ENCODE measurements around the gene SLC29A1.
A peak's percentile ranks its signal among the peaks of the same experiment; 100 is the strongest.

Gene SLC29A1

DNA sequence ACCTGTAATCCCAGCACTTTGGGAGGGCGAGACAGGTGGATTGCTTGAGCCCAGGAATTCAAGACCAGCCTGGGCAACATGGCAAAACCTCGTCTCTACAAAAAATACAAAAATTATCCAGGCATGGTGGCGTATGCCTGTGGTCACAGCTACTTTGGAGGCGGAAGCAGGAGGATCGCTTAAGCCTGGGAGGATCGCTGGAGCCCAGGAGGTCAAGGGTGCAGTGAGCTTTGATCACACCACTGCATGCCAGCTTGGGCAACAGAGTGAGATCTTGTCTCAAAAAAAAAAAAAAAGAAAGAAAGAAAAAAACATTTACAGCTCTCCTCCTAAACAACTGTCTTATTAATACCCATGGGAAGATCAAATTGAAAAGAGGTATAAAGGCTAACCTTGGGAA, 15.4 kb upstream of the SLC29A1 start:
- no peaks in the 10 kb centered on the region for H3K9me3 Mint-ChIP-seq
- ATAC-seq, result no peak
- no peak overlapping the region for H3K27ac Mint-ChIP-seq
- peaks cover 23% of the 10 kb centered on the region for H3K27me3 Mint-ChIP-seq
- no peaks in the 10 kb centered on the region for H3K36me3 Mint-ChIP-seq
- H3K4me3 Mint-ChIP-seq, result no peak overlapping the region
- no peaks in the 10 kb centered on the region for H3K4me1 Mint-ChIP-seq

GRCh38 chr6:44211284-44211683, 12.1 kb upstream of the SLC29A1 start:
- Mint-ChIP-seq H3K9me3 (no peaks in the 10 kb centered on the region), H3K36me3 (no peaks in the 10 kb centered on the region), H3K27ac (no peak overlapping the region), H3K4me1 (no peaks in the 10 kb centered on the region), H3K4me3 (no peak overlapping the region), H3K27me3 (peaks cover 22% of the 10 kb centered on the region)
- no peak for ATAC-seq

DNA sequence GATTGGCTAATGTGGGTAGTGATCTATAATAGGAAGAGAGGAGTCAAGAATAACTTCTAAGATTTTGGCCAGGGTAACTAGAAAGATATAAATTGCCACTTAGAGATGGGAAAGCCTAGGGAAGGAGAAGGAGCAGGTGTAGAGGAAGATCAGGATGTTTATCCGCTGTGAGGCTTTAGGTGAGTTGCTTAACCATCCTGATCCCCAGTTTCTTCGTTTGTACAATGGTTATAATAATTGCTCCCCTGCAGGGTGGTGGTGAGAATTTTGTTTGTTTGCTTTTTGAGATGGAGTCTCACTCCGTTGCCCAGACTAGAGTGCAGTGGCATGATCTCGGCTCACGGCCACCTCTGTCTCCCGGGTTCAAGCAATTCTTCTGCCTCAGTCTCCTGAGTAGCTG, 9.1 kb upstream of the SLC29A1 start:
- no peaks in the 10 kb centered on the region for H3K9me3 Mint-ChIP-seq
- no peak overlapping the region for H3K4me3 Mint-ChIP-seq
- no peak for ATAC-seq
- H3K4me1 Mint-ChIP-seq, result peaks cover 11% of the 10 kb centered on the region
- no peaks in the 10 kb centered on the region for H3K27me3 Mint-ChIP-seq
- no peak overlapping the region for H3K27ac Mint-ChIP-seq
- no peaks in the 10 kb centered on the region for H3K36me3 Mint-ChIP-seq

- no peak within 1 kb of the TSS for H3K27ac Mint-ChIP-seq
- no peak within 1 kb of the TSS for H3K4me3 Mint-ChIP-seq
- H3K9me3 Mint-ChIP-seq, result no peaks in the 10 kb centered on the region
- no peak for ATAC-seq
- H3K27me3 Mint-ChIP-seq, result no peaks in the 10 kb centered on the region
- H3K36me3 Mint-ChIP-seq, result no peaks in the 10 kb centered on the region
- peaks cover 26% of the 10 kb centered on the region for H3K4me1 Mint-ChIP-seq
Observed at GRCh38 chr6:44216677-44217331, 6.6 kb upstream of the SLC29A1 start, which contains the start of gene MYMX. MYMX (plus strand) TSS chr6:44216926; CDS start chr6:44217472, 546 bp downstream.

DNA sequence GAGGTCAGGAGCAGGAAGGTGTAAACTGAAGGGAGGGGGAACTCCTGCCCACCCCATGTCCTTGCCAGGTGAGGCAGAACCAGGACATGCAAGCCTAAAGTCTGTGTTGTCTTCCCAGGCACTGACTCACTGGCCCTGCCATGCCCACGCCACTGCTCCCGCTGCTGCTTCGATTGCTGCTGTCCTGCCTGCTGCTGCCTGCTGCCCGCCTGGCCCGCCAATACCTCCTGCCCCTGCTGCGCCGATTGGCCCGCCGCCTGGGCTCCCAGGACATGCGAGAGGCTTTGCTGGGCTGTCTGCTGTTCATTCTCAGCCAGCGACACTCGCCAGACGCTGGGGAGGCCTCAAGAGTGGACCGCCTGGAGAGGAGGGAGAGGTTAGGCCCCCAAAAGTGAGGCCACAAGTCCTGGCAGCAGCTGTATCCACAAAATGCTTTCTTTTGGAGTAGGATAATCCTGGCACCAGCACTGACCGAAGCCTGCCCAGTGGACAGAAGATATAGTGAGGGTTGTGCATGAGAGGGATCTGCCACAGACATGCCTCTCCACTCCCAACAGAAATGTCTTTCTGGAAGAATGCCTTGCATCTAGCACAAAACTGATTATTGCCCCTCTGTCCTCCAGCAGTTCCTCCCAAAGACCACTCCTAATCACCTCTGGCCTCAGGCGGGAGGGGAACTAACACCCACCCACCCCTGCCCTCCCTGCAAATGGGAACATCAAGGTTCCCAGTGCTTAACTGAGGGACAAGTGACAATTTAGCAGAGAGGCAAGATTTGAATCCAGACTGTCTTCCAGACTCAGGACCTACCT, 5.9 kb upstream of the SLC29A1 start:
- H3K4me3 Mint-ChIP-seq, result no peak overlapping the region
- no peak overlapping the region for H3K27ac Mint-ChIP-seq
- peaks cover 30% of the 10 kb centered on the region for H3K4me1 Mint-ChIP-seq
- no peaks in the 10 kb centered on the region for H3K27me3 Mint-ChIP-seq
- no peak for ATAC-seq
- no peaks in the 10 kb centered on the region for H3K9me3 Mint-ChIP-seq
- no peaks in the 10 kb centered on the region for H3K36me3 Mint-ChIP-seq

DNA sequence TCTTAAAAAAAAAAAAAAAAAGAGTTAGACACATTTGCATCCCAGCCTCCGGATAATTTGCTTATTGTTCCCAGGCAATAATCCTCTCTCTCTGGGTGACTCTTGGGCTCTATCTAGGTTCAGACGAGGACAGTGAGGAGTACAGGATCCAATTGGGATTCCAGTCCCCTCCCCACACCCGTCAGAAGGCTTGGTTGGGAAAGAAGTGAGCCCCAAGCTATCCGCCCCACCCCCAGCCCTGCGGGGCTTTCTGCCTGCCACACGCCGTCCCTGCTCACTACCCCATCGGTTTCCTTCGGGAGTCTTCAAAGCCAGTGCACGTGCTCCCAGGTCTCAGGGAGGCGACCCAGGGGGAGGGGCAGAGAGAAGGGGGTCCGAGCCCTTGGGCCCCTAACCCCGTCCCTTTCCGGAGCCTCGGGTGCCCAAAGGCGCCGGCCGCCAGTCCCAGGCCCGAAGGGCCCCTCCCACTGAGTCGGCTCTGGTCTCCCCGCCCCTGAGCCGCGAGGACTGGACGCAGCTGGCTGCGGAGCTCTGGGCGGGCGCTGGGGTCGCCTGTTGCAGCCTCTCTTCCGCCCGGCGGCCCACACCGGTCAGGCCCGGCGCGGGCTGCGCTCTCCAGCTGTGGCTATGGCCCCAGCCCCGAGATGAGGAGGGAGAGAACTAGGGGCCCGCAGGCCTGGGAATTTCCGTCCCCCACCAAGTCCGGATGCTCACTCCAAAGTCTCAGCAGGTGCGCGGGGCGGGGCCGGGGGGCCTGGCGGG, 4.2 kb upstream of the SLC29A1 start:
- Mint-ChIP-seq H3K27ac (peak overlapping the region; percentile 77), H3K4me1 (peaks cover 43% of the 10 kb centered on the region), H3K27me3 (no peaks in the 10 kb centered on the region)

GRCh38 chr6:44219815-44220784, 3.3 kb upstream of the SLC29A1 start:
- H3K9me3 Mint-ChIP-seq, result no peaks in the 10 kb centered on the region
- H3K36me3 Mint-ChIP-seq, result no peaks in the 10 kb centered on the region
- no peaks in the 10 kb centered on the region for H3K27me3 Mint-ChIP-seq
- no peak for ATAC-seq
- peaks cover 51% of the 10 kb centered on the region for H3K4me1 Mint-ChIP-seq
- peak overlapping the region; percentile 77 for H3K27ac Mint-ChIP-seq
- peak overlapping the region; percentile 84 for H3K4me3 Mint-ChIP-seq

More for the DNA sequence above, 4.2 kb upstream of the SLC29A1 start:
- peak overlapping the region; percentile 84 for H3K4me3 Mint-ChIP-seq
- H3K36me3 Mint-ChIP-seq, result no peaks in the 10 kb centered on the region
- ATAC-seq, result peak; percentile 60
- no peaks in the 10 kb centered on the region for H3K9me3 Mint-ChIP-seq

DNA sequence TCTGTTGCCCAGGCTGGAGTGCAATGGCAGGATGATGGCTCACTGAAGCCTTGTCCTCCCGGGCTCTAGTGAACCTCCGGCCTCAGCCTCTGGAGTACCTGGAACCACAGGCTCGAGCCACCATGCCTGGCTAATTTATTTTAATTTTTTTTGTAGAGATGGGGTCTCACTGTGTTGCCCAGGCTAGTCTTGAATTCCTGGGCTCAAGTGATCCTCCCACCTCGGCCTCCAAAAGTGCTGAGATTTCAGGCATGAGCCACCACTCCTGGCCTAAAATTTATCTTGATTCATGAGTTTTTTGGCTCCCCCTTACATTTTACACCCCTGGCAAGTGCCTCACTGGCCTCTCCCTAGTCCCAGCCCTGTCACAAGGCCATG, 2.5 kb upstream of the SLC29A1 start:
- H3K27ac Mint-ChIP-seq, result no peak overlapping the region
- no peaks in the 10 kb centered on the region for H3K27me3 Mint-ChIP-seq
- no peaks in the 10 kb centered on the region for H3K36me3 Mint-ChIP-seq
- no peaks in the 10 kb centered on the region for H3K9me3 Mint-ChIP-seq
- peaks cover 58% of the 10 kb centered on the region for H3K4me1 Mint-ChIP-seq
- no peak for ATAC-seq
- H3K4me3 Mint-ChIP-seq, result peak overlapping the region; percentile 5

DNA sequence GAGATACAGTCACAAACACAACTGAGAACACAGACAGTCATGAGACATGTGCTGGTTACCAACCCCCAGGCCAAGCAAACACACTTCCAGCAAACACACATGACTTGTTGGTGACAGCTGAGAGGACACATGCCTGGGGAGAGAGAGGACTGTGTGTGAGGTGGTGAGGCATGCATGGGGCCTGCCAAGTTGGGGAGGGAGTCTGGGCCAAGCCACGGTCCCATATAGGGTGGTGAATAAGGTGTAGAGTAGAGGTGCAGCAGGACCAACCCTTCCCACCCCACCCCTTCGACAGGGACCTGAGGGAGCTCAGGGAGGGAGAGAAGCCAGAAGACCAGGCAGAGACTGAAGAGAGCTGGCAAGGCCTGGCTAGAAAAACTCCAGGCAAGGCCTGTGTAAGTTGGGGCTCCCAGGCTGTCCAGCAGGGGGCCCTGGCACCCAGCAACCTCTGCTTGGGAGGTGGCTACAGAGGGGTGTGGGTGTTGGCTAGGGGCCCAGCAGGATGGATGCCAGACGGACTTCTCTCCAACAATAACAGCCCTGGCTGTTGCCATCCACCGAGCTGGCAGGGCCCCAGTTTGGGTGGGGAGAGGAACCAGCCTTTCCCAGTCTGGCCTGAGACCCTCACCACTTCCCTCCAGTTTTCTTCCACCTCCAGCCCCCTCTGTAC, 2.0 kb upstream of the SLC29A1 start:
- H3K36me3 Mint-ChIP-seq, result no peaks in the 10 kb centered on the region
- H3K9me3 Mint-ChIP-seq, result no peaks in the 10 kb centered on the region
- ATAC-seq, result peak; percentile 65
- H3K4me3 Mint-ChIP-seq, result peak overlapping the region; percentile 5
- peaks cover 61% of the 10 kb centered on the region for H3K4me1 Mint-ChIP-seq
- no peak overlapping the region for H3K27ac Mint-ChIP-seq
- H3K27me3 Mint-ChIP-seq, result no peaks in the 10 kb centered on the region

DNA sequence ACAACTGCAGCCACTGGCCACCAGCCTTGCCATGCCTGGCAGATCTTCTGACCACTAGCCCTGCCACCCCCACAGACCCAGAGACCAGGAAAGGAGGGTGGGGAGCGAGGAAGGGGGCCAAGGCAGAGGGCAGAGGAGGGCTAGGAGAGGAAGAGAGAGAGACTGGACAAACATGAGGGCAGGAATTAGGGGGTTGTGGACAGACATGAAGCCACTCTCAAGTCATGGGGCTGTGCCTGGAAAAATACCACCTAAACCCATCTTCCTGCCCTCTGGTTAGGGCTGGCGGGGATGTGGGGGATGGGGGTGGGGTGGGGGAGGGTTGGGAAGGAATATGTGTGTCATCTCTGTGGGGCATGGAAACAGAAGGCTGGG, 1.4 kb upstream of the SLC29A1 start:
- H3K9me3 Mint-ChIP-seq, result no peaks in the 10 kb centered on the region
- no peaks in the 10 kb centered on the region for H3K27me3 Mint-ChIP-seq
- H3K27ac Mint-ChIP-seq, result no peak overlapping the region
- no peak for ATAC-seq
- H3K4me3 Mint-ChIP-seq, result no peak overlapping the region
- H3K36me3 Mint-ChIP-seq, result no peaks in the 10 kb centered on the region
- peaks cover 61% of the 10 kb centered on the region for H3K4me1 Mint-ChIP-seq

DNA sequence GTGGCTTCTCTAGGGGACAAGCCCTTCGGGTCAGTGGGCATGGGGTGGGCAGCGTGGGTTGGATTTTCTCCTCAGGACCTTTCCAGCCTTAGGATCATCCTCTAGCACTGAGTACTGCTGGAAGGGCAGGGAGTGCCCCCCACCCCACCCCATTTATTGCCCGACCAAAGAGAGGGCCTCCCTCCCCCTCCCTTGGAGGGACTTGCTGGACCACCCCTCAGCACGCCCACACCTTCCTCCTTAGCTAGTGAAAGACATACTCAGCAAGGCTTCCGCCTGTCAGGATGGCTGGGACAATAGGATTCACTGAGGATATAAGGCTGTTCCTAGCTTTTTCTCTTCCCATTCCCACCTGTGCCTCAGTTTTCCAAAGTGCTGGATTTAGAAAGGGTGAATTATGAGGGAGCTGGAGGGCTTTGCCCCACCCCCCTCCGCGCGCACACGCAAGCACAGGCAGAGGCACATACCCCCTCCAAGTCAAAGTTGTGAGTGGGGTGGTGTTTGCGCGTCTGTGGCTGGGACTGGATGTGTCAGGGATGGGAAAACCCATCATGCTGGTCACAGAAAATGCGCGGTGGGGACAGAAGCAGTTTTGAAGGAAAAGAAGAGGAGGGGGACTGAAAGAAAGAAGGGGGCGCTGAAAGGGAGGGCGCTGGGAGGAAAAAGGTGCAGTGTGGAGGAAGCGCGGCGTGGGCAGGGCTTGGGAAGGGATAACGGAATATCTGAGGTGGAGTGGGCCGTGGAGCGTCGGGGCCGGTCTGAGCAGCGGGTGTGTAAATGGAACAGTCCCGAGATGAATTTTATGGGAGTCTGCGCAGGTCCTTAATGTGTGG, 693 bp upstream of the SLC29A1 start:
- H3K36me3 Mint-ChIP-seq, result no peaks in the 10 kb centered on the region
- peak overlapping the region; percentile 83 for H3K4me3 Mint-ChIP-seq
- no peaks in the 10 kb centered on the region for H3K9me3 Mint-ChIP-seq
- H3K27me3 Mint-ChIP-seq, result no peaks in the 10 kb centered on the region
- H3K27ac Mint-ChIP-seq, result peak overlapping the region; percentile 72
- H3K4me1 Mint-ChIP-seq, result peaks cover 61% of the 10 kb centered on the region
- no peak for ATAC-seq

- Mint-ChIP-seq H3K4me3 (peak overlapping the region; percentile 83), H3K9me3 (no peaks in the 10 kb centered on the region), H3K27ac (peak overlapping the region; percentile 72), H3K4me1 (peaks cover 50% of the 10 kb centered on the region), H3K27me3 (no peaks in the 10 kb centered on the region), H3K36me3 (no peaks in the 10 kb centered on the region)
- peak; percentile 5 for ATAC-seq
Observed at GRCh38 chr6:44224029-44224964, 902 bp downstream of the SLC29A1 start.

GRCh38 chr6:44224965-44225305, 1.5 kb downstream of the SLC29A1 start:
- no peaks in the 10 kb centered on the region for H3K9me3 Mint-ChIP-seq
- H3K4me1 Mint-ChIP-seq, result peaks cover 45% of the 10 kb centered on the region
- no peaks in the 10 kb centered on the region for H3K27me3 Mint-ChIP-seq
- ATAC-seq, result no peak
- no peaks in the 10 kb centered on the region for H3K36me3 Mint-ChIP-seq
- H3K4me3 Mint-ChIP-seq, result no peak overlapping the region
- H3K27ac Mint-ChIP-seq, result peak overlapping the region; percentile 72
